Liver (tissue), 9 donors: ENCODE results near the gene PRR5L. TPM values are rescaled to one million over a fixed set of nuclear protein-coding genes. Genes with fewer than 3 reads are reported as not detected.

Experiments
- DNase-seq: peaks from one replicate; pipeline ENCODE4 v3.0.0-alpha.2; 2017; ENCODE audit warnings: low spot score
- H3K27ac ChIP-seq, 2 donors: one replicate each; pipeline ENCODE4 v1.7.0; 2013; ENCODE audit warnings: inconsistent platforms in 2 of 2, low read length in 2 of 2, control low read depth in 1 of 2, low read depth in 1 of 2, mild to moderate bottlenecking in 1 of 2
- H3K27me3 ChIP-seq, 4 donors: one replicate each; pipeline versions ENCODE4 v1.6.1 to v1.7.0; 2013; ENCODE audit warnings: low read length in 3 of 4, inconsistent platforms in 1 of 4, mild to moderate bottlenecking in 1 of 4, moderate library complexity in 1 of 4; ENCODE audit not compliant: control insufficient read depth in 4 of 4, insufficient read depth in 4 of 4
- H3K36me3 ChIP-seq, 4 donors: one replicate each; pipeline versions ENCODE4 v1.6.1 to v1.7.0; 2013; ENCODE audit warnings: low read length in 3 of 4, mild to moderate bottlenecking in 3 of 4, low read depth in 1 of 4, moderate library complexity in 1 of 4; ENCODE audit not compliant: control insufficient read depth in 4 of 4, insufficient read depth in 3 of 4
- H3K4me1 ChIP-seq, 4 donors: one replicate each; pipeline versions ENCODE4 v1.6.1 to v1.7.0; 2013; ENCODE audit warnings: low read length in 3 of 4, mild to moderate bottlenecking in 3 of 4, moderate library complexity in 1 of 4; ENCODE audit not compliant: control insufficient read depth in 4 of 4, insufficient read depth in 4 of 4
- H3K4me3 ChIP-seq, 3 donors: one replicate each; pipeline versions ENCODE4 v1.6.1 to v1.7.0; 2013; ENCODE audit warnings: low read length in 3 of 3, control low read depth in 1 of 3, low read depth in 1 of 3, mild to moderate bottlenecking in 1 of 3
- H3K9ac ChIP-seq, 2 donors: one replicate each; pipeline ENCODE4 v1.7.0; 2013; ENCODE audit warnings: low read length in 2 of 2, mild to moderate bottlenecking in 2 of 2, moderate library complexity in 2 of 2, control low read depth in 1 of 2, low read depth in 1 of 2
- H3K9me3 ChIP-seq, 4 donors: one replicate each; pipeline versions ENCODE4 v1.6.1 to v1.7.0; 2013; ENCODE audit warnings: low read length in 3 of 4; ENCODE audit not compliant: control insufficient read depth in 4 of 4
- CTCF ChIP-seq: fragments of 150-350 bp; IDR thresholded peaks from 2 replicates; pipeline ENCODE4 v1.5.1; 2017; ENCODE audit warnings: improper control_type of control experiment, low read depth, low read length; ENCODE audit not compliant: missing input control
- EGR1 ChIP-seq, 2 donors: IDR thresholded peaks; 2 replicates each; pipeline ENCODE4 v1.6.1; 2016 to 2018; ENCODE audit warnings: antibody characterized with exemption in 2 of 2, low read depth in 2 of 2
- FOXA2 ChIP-seq: IDR thresholded peaks from 2 replicates; pipeline ENCODE4 v1.6.1; 2016; ENCODE audit warnings: antibody characterized with exemption
- GABPA ChIP-seq, 2 donors: IDR thresholded peaks in 1 of 2; conservative IDR thresholded peaks in 1 of 2; 2 replicates each; pipeline ENCODE4 v1.6.1; 2016; ENCODE audit warnings: antibody characterized with exemption in 2 of 2, mild to moderate bottlenecking in 1 of 2, moderate library complexity in 1 of 2
- HNF4A ChIP-seq, 2 donors: conservative IDR thresholded peaks; 2 replicates each; pipeline ENCODE4 v1.6.1; 2016; ENCODE audit warnings: antibody characterized with exemption in 2 of 2, mild to moderate bottlenecking in 2 of 2
- HNF4G ChIP-seq: IDR thresholded peaks from 2 replicates; pipeline ENCODE4 v1.6.1; 2016; ENCODE audit warnings: antibody characterized with exemption
- JUND ChIP-seq, 2 donors: IDR thresholded peaks; 2 replicates each; pipeline ENCODE4 v1.6.1; 2016; ENCODE audit warnings: antibody characterized with exemption in 2 of 2
- MAX ChIP-seq: IDR thresholded peaks from 2 replicates; pipeline ENCODE4 v1.6.1; 2016; ENCODE audit warnings: antibody characterized with exemption
- NR2F2 ChIP-seq: IDR thresholded peaks from 2 replicates; pipeline ENCODE4 v1.6.1; 2016; ENCODE audit warnings: antibody characterized with exemption
- RAD21 ChIP-seq, 2 donors: IDR thresholded peaks; 2 replicates each; pipeline ENCODE4 v1.6.1; 2016; ENCODE audit warnings: antibody characterized with exemption in 2 of 2, mild to moderate bottlenecking in 2 of 2
- REST ChIP-seq: IDR thresholded peaks from 2 replicates; pipeline ENCODE4 v1.6.1; 2016; ENCODE audit warnings: antibody characterized with exemption, mild to moderate bottlenecking
- RXRA ChIP-seq, 2 donors: IDR thresholded peaks; 2 replicates each; pipeline ENCODE4 v1.6.1; 2017 to 2018; ENCODE audit warnings: antibody characterized with exemption in 2 of 2, mild to moderate bottlenecking in 1 of 2
- SP1 ChIP-seq: IDR thresholded peaks from 2 replicates; pipeline ENCODE4 v1.6.1; 2018; ENCODE audit warnings: antibody characterized with exemption, mild to moderate bottlenecking
- TAF1 ChIP-seq: conservative IDR thresholded peaks from 2 replicates; pipeline ENCODE4 v1.6.1; 2016; ENCODE audit warnings: antibody characterized with exemption, mild to moderate bottlenecking
- YY1 ChIP-seq: IDR thresholded peaks from 2 replicates; pipeline ENCODE4 v1.6.1; 2016; ENCODE audit warnings: antibody characterized with exemption, mild to moderate bottlenecking
- ZBTB33 ChIP-seq: IDR thresholded peaks from 2 replicates; pipeline ENCODE4 v1.6.1; 2016; ENCODE audit warnings: antibody characterized with exemption
- WGBS: extraction: QIAGEN DNeasy Blood & Tissue Kit; methylation state at CpG from one replicate; pipeline ENCODE4 v1.1.7; 2013; 5-methylcytosine and 5-hydroxymethylcytosine counted together
- polyA plus RNA-seq, 2 donors: library from polyadenylated mRNA; stranded (reverse) in 1 of 2; unstranded in 1 of 2; fragments of 200-250 nt in 1 of 2; fragments of >200 nt in 1 of 2; fragmentation: Nextera tagmentation in 1 of 2; extraction: Ambion mirVana in 1 of 2; gene quantifications; one replicate each; pipeline versions ENCODE4 v1.2.1 to v1.2.3, GENCODE V29; 2013 to 2015
- total RNA-seq, 2 donors: library from RNA; depleted of rRNA; stranded (reverse); fragments of >200 nt; gene quantifications; one replicate each; pipeline ENCODE4 v1.2.3, GENCODE V29; 2014
- TF ChIP-seq, protein P1 (sequence below): IDR thresholded peaks from 2 replicates; pipeline ENCODE4 v1.6.1; 2016; ENCODE audit warnings: antibody characterized with exemption
- donor health status: healthy.
- donor health status: healthy.
- donor health status: healthy.
- donor health status: healthy.
- donor health status: healthy.

PRR5L gene
- total and polyA plus RNA-seq, 4 donors, result 1.2 to 8.5 (median 4.5) TPM

DNA sequence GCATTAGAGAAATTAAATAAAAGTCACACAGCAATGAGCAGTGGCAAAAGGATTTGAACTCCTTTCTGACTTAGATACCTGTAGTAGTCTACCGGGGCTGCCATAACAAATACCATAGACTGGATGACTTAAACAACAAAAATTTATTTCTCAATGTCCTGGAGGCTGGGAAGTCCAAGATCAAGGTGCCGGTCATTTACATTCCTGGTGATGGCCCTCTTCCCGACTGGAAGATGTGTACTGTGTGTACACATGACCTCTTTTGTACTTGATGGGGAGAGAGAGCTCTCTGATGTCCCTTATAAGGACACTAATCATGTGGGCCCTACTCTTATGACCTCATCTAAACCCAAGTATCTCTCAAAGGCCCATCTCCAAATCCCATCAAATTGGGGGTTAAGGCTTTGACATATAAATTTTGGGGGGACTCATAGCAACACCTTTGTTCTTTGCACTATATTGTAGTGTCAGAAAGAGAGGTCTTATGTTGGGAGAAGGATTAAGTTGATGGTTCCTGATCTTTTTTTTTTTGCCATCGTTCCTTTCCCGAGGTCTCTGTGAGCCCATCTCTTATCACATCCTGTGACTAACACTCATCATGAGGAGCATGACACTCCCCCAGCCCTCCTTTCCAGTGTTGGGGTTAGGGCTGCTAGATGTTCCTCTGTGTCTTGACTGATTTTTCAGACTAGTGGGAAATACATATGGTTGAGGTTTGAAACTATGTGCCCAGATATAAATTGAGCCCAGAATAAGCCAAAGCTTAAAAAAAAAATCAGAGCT lies 109.7 kb downstream of the PRR5L start:
- Histone ChIP-seq H3K27me3 (no peaks in the 10 kb centered on the region), H3K9ac (no peak overlapping the region), H3K36me3 (no peaks in the 10 kb centered on the region), H3K9me3 (no peaks in the 10 kb centered on the region), H3K4me3 (no peak overlapping the region), H3K4me1 (peaks cover 0 to 4% (median 0%) of the 10 kb centered on the region in 4 donors), H3K27ac (no peak overlapping the region)
- no peak for TF ChIP-seq SP1
- TF ChIP-seq ZBTB33, result no peak
- TF ChIP-seq HNF4A (conservative IDR thresholded peaks at IDR 0.05), result no peak
- TF ChIP-seq MAX, result no peak
- TF ChIP-seq FOXA2, result no peak
- no peak for TF ChIP-seq REST
- TF ChIP-seq RAD21 (IDR thresholded peaks at IDR 0.05), result no peak
- TF ChIP-seq CTCF, result no peak
- no peak for TF ChIP-seq YY1
- TF ChIP-seq EGR1 (IDR thresholded peaks at IDR 0.05; ENCODE audit: low read depth in 2 of 2), result no peak
- TF ChIP-seq RXRA (IDR thresholded peaks at IDR 0.05), result no peak
- no peak for TF ChIP-seq TAF1
- TF ChIP-seq HNF4G, result no peak
- TF ChIP-seq JUND (IDR thresholded peaks at IDR 0.05), result no peak
- no peak for TF ChIP-seq NR2F2
- WGBS, result 82% methylated on average over 5 of the region's 5 CpGs
- DNase-seq, result no peak

- DNase-seq, result no peak
- Histone ChIP-seq H3K4me1 (peaks cover 0 to 4% (median 1%) of the 10 kb centered on the region in 4 donors), H3K4me3 (no peak overlapping the region), H3K9ac (no peak overlapping the region), H3K36me3 (no peaks in the 10 kb centered on the region), H3K27ac (no peak overlapping the region), H3K27me3 (no peaks in the 10 kb centered on the region), H3K9me3 (no peaks in the 10 kb centered on the region)
- TF ChIP-seq GABPA (IDR thresholded peaks at IDR 0.05 in 1 of 2, conservative IDR thresholded peaks at IDR 0.05 in 1 of 2), result no peak
- no peak for TF ChIP-seq NR2F2
- TF ChIP-seq, protein P1, sequence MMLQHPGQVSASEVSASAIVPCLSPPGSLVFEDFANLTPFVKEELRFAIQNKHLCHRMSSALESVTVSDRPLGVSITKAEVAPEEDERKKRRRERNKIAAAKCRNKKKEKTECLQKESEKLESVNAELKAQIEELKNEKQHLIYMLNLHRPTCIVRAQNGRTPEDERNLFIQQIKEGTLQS, result no peak
- no peak for TF ChIP-seq RAD21 (IDR thresholded peaks at IDR 0.05)
- no peak for TF ChIP-seq HNF4G
- no peak for TF ChIP-seq REST
- no peak for TF ChIP-seq TAF1
- no peak for TF ChIP-seq ZBTB33
- no peak for TF ChIP-seq RXRA (IDR thresholded peaks at IDR 0.05)
Observed at GRCh38 chr11:36407356-36407755, 111.3 kb downstream of the PRR5L start.
